GM23248 (cell line): ENCODE results near the gene FXYD6.

Source experiments
- EZH2 ChIP-seq: fragments of 200-600 bp; sonication (generic); IDR thresholded peaks from 2 replicates; pipeline ENCODE4 v1.6.1; 2018; ENCODE audit warnings: antibody characterized with exemption, mild to moderate bottlenecking; ENCODE audit not compliant: insufficient read depth, poor library complexity, severe bottlenecking
- EZH2phosphoT487 ChIP-seq: fragments of 200-600 bp; sonication (generic); IDR thresholded peaks from 2 replicates; pipeline ENCODE4 v1.6.1; 2018; ENCODE audit warnings: antibody characterized with exemption, moderate library complexity, mild to moderate bottlenecking, low read depth; ENCODE audit not compliant: insufficient read depth

DNA sequence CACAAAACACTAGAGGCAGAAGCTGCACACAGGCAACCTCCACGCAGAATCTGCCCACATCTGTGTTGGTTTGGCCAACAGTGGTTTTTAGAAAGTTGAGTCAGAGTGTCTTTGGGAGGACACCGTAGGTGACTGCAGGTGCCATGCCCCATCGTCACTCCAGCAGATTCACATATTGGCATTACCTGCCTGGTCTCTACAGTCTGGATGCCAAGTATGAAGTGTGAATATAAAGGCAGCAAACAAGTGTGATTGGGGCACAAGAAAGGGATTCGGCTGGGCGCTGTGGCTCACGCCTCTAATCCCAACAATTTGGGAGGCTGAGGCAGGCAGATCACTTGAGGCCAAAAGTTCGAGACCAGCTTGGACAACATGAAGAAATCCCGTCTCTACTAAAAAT is 40.9 kb downstream of the FXYD6 start:
- TF ChIP-seq EZH2phosphoT487 (no peak), EZH2 (no peak)
